Measurements from ENCODE around the gene SLC25A28.
"Not testable (repeated sequence)": the region's sequence is repeated elsewhere in the genome, so short reads cannot be mapped to it uniquely, and the experiment has no call there.

SLC25A28 gene

DNA sequence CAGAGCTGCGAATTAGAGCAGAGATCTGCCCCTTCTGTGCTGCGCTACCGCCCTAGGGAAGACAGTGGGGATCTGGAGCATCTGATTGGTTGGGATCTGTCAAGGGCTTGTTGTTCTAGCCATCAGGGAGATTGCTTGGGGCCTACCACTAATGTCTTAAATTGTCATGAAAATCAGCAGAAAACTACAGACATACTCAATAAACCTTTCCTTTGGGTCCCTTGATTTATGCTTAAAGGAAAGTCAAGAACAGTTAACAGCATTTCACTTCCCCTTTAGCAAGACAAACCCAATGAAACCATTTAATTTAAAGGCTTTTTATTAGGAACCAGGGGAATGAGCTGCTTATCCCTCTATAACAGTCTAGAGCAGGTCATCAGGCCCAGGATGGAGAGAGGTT, 10.0 kb downstream of the SLC25A28 start:
- CTCF ChIA-PET, result interaction anchor here (1.4 to 3.3 kb wide), 4 partner anchors 8 to 238 kb away, joined by 3 to 55 read pairs (median 10); partner anchors contain the start of gene SLC25A28
- TF ChIP-seq CTCF (IDR thresholded peaks at IDR 0.05; ENCODE audit: control extremely low read depth, extremely low read depth, low read depth, missing control alignments), result no peak
- POLR2A ChIA-PET, result no interaction called here
- no peak for DNase-seq (ENCODE audit: extremely low spot score)

DNA sequence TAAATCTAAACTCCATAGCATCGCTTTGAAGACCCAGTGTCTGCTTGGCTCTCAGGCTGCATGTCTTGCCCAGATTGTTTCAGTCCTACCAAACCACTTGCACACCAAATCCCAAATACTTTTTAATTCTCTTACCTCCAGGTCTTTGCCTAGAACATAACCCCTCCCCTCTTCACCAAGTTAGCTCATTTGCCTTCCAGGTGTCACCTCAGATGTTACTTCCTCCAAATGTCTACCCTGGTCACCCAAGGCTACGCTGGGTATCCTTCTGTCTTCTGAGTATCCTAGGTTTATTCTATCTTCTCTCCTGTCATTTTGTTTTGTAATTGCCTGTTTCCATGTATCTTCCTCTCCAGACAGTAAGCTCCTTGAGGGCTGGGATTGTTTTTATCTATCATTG, 11.1 kb downstream of the SLC25A28 start:
- POLR2A ChIA-PET, result no interaction called here
- CTCF ChIA-PET, result interaction anchor here (1.0 to 2.7 kb wide), 4 partner anchors 10 to 173 kb away, joined by 3 to 11 read pairs (median 7); partner anchors contain the start of gene SLC25A28
- DNase-seq (ENCODE audit: extremely low spot score), result no peak
- TF ChIP-seq CTCF (IDR thresholded peaks at IDR 0.05; ENCODE audit: control extremely low read depth, extremely low read depth, low read depth, missing control alignments), result no peak

DNA sequence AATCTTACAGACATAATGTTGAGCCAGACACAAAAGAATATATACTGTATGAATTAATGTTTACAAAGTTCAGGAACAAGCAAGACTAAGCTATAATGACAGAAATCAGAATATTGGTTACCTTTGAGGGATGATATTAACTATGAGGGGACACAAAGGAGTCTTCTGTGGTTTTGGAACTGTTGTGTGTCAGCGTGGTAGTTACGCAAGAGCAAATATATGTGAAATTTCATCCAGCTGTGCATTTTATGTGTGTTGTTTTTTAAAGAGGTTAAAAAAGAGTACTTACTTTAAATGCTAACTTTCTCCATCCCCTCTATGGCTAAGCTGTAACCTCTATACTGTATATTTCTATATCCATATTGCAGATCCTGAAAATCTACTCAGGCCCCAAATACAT, 14.9 kb downstream of the SLC25A28 start:
- ChIA-PET CTCF (interaction anchor here (1.2 kb wide), 1 partner anchor 46 kb away, joined by 4 read pairs; no protein-coding TSS in a partner anchor), POLR2A (no interaction called here)
- no peak for TF ChIP-seq CTCF (IDR thresholded peaks at IDR 0.05; ENCODE audit: control extremely low read depth, extremely low read depth, low read depth, missing control alignments)
- DNase-seq (ENCODE audit: extremely low spot score), result no peak

GRCh38 chr10:99604862-99605261, 15.4 kb downstream of the SLC25A28 start:
- ChIA-PET POLR2A (no interaction called here), CTCF (interaction anchor here (4.5 kb wide), 1 partner anchor 7 kb away, joined by 25 read pairs; no protein-coding TSS in a partner anchor)
- TF ChIP-seq CTCF (IDR thresholded peaks at IDR 0.05; ENCODE audit: control extremely low read depth, extremely low read depth, low read depth, missing control alignments), result no peak
- DNase-seq (ENCODE audit: extremely low spot score), result no peak

GRCh38 chr10:99598781-99599509, 21.3 kb downstream of the SLC25A28 start:
- DNase-seq (ENCODE audit: extremely low spot score), result no peak
- no peak for TF ChIP-seq CTCF (IDR thresholded peaks at IDR 0.05; ENCODE audit: control extremely low read depth, extremely low read depth, low read depth, missing control alignments)
- POLR2A ChIA-PET, result interaction anchor here (1.1 kb wide), 1 partner anchor 470 kb away, joined by 3 read pairs; no protein-coding TSS in a partner anchor
- CTCF ChIA-PET, result interaction anchor here (1.2 to 2.1 kb wide), 3 partner anchors 13 to 40 kb away, joined by 3 to 19 read pairs (median 7); no protein-coding TSS in a partner anchor

GRCh38 chr10:99598011-99598410, 22.2 kb downstream of the SLC25A28 start:
- ChIA-PET POLR2A (no interaction called here), CTCF (interaction anchor here (1.6 to 2.1 kb wide), 2 partner anchors 14 to 39 kb away, joined by 7 to 19 read pairs; no protein-coding TSS in a partner anchor)
- TF ChIP-seq CTCF (IDR thresholded peaks at IDR 0.05; ENCODE audit: control extremely low read depth, extremely low read depth, low read depth, missing control alignments), result no peak
- no peak for DNase-seq (ENCODE audit: extremely low spot score)

DNA sequence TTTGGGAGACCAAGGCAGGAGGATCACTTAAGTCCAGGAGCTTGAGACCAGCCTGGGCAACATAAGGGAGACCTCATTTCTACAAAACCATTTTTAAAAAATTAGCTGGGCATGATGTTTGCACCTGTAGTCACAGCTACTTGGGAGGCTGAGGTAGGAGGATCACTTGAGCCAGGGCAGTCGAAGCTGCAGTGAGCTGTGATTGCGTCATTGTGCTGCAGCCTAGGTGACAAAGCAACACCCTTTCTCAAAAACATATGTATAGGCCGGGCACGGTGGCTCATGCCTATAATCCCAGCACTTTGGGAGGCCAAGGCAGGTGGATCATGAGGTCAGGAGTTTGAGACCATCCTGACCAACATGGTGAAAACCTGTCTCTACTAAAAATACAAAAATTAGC, 23.5 kb downstream of the SLC25A28 start:
- POLR2A ChIA-PET; DNase-seq (ENCODE audit: extremely low spot score): not testable (repeated sequence)
- CTCF ChIA-PET, result interaction anchor here (1.6 kb wide), 1 partner anchor 36 kb away, joined by 4 read pairs; no protein-coding TSS in a partner anchor

Measured in GM10248 (cell line).